Activated CD4-positive, alpha-beta T cell treated with anti-CD3 and anti-CD28 coated beads, Interleukin-2, amount 50 U/mL, for 48 hours (primary cell): Measurements from ENCODE around the gene TDRD10.
A peak's percentile ranks its signal among the peaks of the same experiment; 100 is the strongest.
"Not testable (repeated sequence)": the region's sequence is repeated elsewhere in the genome, so short reads cannot be mapped to it uniquely, and the experiment has no call there.

Experiments used
- DNase-seq, 2 experiments: peaks; one replicate each; pipeline ENCODE4 v3.0.0-alpha.2; 2020

Gene TDRD10

DNA sequence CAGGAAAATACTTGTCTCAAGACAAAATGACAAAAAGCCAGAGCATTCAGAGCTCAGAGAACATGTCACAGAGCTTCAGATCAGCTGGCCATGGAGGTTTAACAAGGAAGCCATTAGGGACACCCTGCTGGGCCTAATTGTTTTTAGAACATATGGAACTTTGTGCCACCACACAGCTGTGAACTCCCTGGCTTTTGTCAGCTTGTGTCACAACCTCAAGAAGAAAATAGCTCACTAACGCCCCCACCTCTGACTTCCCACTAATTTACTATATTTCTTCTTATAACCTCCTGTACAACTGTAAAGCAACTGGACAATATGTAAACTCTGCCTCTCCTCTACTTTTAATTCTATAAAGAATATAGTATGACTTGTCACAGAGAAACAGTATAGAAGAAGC, 21.0 kb upstream of the TDRD10 start:
- DNase-seq = no peak

DNA sequence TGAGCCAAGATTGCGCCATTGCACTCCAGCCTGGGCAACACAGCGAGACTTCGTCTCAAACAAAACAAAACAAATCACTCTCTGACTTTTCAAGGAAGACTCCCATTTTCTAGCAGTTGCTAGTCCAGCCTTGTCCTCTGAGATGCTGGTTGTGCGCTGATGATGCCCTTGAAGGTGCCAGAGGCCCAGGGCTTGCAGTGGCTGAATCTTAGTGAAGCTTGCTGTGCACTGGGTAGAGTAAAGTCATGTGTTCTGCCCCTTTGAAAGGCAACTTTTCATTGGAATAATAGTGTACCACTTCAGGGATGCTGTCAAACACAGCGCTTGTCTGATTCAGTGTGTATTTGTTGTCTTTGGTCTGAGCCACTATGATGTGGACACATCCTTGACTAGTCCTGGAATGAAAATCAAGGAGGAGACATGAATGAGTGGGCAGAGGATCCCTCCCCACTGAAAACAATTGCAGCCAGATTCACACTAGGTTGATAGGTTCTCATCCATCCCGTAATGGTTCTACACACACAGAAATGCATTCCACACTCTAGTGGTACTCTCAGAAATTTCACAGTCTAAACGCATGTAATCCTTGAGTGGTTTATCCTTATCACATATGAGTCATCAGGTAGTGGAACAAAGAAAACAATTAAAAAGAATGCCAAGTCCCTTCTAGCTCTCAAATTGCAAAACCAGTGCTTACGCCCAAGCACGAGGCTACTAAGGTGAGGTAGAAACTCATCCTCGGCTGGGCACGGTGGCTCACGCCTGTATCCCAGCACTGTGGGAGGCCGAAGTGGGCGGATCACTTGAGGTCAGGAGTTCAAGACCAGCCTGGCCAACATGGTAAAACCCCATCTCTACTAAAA, 17.8 kb upstream of the TDRD10 start:
- DNase-seq = no peak

DNA sequence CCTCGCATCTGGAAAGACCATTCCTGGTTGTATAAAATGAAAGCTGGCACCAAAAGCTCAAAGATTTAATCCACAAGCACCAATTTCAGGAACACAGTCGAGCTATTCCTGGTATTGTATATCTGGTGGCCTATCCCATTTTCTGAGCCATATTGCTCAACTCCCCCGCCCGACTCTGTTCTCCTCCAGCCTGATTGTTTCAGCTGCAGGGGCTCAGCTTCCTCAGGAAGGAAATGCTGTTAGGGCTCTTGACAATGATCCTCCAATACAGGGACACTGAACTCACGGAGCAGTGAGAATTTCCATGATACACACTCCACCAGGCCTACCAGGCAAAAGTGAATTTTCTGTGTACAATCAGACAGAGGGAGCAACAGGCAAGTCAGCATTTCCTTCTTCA, 16.9 kb upstream of the TDRD10 start:
- DNase-seq = no peak

DNA sequence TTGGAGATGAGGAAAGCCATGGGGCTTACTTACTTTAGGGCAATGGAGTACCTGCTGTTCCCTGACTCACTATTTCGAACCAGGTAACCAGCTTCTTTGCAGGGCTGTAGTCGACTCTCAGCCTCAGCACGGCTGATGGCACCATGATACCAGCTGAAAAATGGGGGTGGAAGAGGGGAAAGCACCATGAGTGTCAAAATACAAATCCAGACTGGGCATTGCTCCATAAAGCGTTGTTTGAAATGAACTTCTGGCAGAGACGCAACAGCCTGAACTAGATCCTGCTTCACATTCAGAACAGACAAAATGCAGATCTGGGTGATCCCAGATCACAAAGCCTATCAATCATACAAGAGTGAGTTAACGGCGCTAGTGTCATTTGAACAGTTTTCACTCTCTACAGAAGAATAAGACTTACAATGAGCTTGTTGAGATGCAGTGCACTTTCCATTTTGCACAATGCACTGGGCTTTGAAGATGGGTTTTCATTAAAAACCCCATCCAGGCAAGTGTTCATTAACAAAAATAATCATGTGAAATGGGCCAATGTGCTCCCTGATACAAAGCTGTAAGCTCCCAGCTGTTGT, 16.0 kb upstream of the TDRD10 start:
- DNase-seq = no peak

- DNase-seq = not testable (repeated sequence)
Observed at GRCh38 chr1:154486756-154487155, 15.3 kb upstream of the TDRD10 start.

DNA sequence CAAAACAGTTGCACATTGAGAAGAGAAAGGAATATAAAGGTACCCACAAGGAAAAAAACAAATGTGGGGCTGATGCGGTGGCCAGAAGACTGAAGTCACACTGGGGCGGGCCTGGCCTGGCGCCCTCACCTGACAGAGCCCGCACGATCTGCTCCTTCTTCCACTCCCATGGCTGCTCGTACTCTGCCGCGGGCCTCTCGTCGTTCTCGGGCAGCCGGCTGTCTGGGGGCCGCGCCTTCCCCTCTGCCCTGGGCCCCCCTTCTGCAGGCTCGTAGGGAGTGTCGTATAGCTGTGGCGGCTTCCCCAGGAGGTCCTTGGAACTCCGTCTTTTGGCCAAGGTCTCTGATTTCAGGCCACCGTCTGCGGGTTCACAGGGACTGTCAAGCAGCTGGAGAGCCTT, 13.1 kb upstream of the TDRD10 start:
- no peak for DNase-seq

- DNase-seq = no peak
Observed at GRCh38 chr1:154489695-154490274, 12.2 kb upstream of the TDRD10 start.

DNA sequence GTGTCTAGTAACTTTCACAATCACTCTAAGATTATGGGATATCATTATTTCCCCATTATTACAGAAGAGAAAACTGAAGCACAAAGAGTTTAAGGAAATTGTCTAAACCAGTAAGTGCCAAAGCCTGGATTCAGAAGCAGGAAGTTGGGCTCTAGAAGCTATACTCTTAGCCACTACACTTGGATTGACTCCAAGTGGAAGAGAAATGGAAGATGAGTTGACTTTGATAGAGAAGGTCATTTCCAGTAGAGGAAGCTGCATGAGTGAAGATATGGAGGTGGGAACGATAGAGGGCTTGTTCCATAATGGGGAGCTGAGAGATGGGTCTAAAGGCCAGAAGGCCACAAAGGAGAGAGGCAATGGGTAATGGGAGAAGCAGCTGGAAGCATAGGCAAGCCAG, 11.7 kb upstream of the TDRD10 start:
- DNase-seq = no peak

GRCh38 chr1:154492115-154492514, 9.9 kb upstream of the TDRD10 start:
- DNase-seq = no peak

DNA sequence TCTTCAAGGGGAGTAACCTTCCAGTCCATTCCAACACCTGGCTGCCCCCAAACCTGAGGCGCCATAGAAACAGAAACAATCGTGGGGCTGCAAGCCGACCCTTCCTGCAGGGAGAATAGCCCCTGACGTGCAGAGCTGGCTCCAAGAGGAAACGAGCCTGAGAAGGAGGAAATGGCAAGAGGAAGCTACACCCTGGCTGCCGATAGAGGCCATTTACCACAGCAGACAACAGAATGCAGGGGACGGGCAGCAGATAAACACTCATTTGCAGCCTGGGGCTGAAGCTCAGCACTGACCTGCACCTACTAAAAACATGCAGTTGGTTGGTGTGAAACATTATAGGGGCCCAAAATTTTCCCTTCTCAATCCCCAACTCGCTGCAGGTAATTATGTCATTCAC, 8.7 kb upstream of the TDRD10 start:
- DNase-seq = no peak

GRCh38 chr1:154495496-154496273, 6.3 kb upstream of the TDRD10 start:
- DNase-seq = no peak

GRCh38 chr1:154496383-154496782, 5.6 kb upstream of the TDRD10 start:
- DNase-seq = no peak

DNA sequence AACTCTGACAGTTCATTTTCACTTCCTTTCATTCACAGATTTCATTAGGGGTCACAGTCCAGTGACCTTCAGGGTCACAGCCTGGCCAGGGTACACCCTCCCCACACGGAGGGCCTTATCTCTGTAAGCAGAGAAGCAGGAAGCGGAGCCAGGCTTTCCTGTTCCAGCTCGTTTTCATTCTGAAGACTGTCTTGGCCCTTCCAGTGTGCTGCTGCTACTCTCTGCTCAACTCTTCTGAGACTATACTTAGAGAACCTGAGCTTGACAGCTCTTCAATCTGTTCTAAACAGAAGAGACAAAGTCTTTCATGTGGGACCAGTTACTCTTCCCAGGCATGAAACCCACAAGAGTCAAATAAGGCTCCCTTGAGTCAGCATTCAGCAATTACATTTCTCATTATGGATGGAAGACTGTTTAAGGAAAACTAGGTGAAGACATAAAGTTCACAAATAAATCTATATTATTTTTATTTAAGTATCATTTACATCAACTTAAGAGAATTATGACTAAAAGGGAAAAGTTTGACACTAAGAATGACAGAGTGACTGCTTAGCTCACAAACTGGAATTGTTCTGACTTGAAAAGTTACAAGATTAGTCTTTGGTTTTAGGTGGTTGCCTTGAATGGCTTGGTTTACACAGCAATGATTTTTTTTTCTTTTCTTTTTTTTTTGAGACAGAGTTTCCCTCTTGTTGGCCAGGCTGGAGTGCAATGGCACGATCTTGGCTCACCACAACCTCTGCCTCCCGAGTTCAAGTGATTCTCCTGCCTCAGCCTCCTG, 4.8 kb upstream of the TDRD10 start:
- DNase-seq = peak; percentile 16 to 21

- no peak for DNase-seq
Observed at GRCh38 chr1:154499446-154499845, 2.6 kb upstream of the TDRD10 start.

DNA sequence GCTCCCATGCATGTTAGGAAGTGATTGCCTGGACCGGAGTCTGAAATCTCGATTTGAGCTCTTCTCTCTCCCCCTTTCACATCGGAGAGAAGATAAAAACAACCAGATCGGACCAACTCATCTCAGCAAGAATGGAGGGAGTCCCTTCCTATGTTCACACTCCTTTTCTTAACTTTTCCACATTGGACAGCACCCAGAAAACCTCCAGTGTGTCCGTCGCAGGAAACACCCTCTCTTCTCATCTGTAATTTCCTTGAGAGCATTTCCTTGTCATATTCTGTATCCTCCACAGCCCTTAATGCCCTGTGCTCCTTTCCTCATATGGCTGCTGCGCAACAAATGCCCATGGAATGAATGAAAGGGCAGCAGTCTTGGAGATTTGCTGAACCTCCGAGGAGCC, 1.5 kb upstream of the TDRD10 start:
- DNase-seq = no peak

DNA sequence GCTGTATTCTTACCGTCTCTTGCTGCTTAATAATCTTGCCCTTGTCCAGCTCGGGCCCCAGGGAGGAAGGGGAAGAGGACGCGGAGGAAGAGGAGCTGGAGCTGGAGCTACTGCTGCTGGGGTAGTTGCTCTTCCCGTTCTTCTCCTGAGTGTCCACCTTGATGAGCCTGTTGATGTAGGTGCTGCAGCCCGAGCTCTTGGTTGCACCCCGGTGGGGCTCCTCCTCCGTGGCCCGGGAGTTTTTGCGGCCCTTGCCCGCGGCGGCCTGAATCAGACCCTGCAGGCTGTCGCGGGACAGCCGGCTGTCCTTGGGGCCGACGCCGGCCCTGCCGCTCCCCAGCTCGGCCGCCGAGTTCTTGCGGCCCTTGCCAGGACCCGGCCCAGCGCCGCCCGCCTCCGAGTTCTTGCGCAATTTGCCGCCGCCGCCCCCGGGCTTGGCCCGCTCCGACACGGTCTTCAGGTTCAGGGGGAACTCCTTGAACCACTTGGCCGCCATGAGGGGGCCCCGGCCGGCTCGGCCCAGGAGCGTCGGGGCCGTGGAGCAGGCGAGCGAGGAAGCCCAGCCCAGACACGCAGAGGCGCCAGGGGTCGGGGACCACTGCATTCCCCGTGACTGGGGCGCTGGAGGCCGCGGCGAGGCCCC, 475 bp upstream of the TDRD10 start:
- DNase-seq = no peak

DNA sequence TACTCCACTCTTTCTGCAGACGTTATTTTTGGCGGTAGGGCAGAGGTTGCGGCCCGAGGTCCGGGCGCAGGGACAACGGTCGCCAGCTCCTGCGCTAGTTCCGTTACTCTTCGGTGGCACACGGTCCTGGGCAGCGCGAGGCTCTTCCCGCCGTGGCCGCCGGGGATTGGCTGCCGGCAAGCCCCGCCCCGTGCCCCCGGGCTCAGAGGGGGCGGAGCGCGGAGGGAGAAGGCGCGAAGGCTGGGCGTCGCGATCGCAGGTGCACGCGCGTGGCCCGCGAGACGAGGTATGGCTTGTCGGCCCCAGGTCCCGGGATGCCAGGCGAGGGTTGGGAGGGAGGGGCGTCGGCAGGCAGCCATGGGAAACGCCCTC, 711 bp downstream of the TDRD10 start:
- no peak for DNase-seq

GRCh38 chr1:154503898-154504297, 1.9 kb downstream of the TDRD10 start:
- DNase-seq = no peak

DNA sequence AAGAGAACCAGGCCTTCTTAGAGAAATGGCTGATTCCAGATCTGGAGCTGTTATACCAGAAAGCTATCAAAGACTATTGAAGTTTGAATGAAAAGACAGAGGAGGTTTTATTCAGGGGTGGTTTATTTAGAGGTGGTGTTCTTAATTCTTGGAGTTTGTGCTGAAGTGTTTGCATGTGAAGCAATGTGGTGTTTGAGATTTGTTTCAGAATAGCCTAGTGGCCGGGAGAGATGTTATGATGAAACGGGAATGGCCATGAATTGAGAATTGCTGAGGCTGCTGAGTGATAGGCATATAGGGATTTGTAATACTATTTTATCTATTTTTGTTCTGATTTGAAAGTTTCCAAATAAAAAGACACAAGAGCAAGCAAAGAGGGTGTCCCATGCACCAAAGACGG, 10.7 kb downstream of the TDRD10 start:
- DNase-seq = no peak

DNA sequence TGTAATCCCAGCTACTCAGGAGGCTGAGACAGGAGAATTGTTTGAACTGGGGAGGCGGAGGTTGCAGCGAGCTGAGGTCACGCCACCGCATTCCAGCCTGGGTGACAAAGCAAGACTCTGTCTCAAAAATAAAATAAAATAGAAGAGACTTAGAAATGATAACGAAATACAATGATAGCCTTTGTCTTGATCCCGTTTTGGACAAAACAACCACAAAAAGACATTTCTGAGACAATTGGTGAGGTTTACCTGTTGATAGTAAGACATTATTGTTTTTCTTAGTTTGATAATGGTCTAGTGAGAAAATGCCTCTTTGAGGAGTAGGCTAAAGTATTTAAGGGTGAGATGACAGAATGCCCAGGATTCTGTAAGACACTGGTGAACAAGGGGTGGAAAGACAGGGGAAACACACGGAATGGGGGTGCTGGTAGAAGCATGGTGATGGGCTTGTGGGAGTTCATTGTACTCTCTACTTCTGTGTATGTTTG, 12.1 kb downstream of the TDRD10 start:
- no peak for DNase-seq

GRCh38 chr1:154517661-154518060, 15.6 kb downstream of the TDRD10 start:
- no peak for DNase-seq

DNA sequence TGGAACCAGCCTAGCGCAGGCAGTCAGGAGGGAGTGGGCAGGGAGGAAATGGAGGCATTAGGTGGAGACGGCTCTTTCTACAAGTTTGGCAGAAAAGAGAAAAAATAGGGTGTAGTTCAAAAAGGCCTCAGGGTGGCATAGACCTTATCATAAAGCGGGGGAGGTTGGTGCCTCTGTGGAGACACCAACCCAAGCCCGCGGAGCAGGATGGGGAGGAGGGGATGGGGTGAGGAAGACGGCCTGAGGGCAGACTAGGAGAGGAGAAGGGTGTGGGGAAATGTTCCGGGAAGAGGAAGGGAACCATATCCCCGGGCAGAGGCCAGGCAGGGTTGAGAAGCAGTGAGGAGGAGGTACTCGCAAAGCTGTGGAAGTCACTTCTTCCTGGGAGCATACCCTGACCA, 17.6 kb downstream of the TDRD10 start:
- DNase-seq = no peak
